ENCODE results near the gene LRCOL1. TPM values are rescaled to one million over a fixed set of nuclear protein-coding genes. Genes with fewer than 3 reads are reported as not detected.

Gene LRCOL1
- total RNA-seq, 2 donors from 2014 or later, result 0.68 TPM; not detected in 1

GRCh38 chr12:132633398-132633797 is 23.0 kb upstream of the LRCOL1 start:
- H3K27ac ChIP-seq, result no peak overlapping the region
- no peaks in the 10 kb centered on the region for H3K4me1 ChIP-seq (replicated peaks)
- H3K4me3 ChIP-seq, result no peak overlapping the region
- H3K36me3 ChIP-seq, result peaks cover 6 to 12% of the 10 kb centered on the region in 2 donors
- DNase-seq (ENCODE audit: low spot score), result no peak
- intact Hi-C loops (cut with DNase I), result no loop called here
- TF ChIP-seq CTCF (IDR thresholded peaks at IDR 0.05) (no peak), POLR2AphosphoS5 (IDR thresholded peaks at IDR 0.05) (no peak), POLR2A (IDR thresholded peaks at IDR 0.05) (no peak)
- no peaks in the 10 kb centered on the region for H3K27me3 ChIP-seq (replicated peaks; ENCODE audit: insufficient read depth)
- WGBS, result 98% methylated on average over 8 of the region's 8 CpGs
- no peaks in the 10 kb centered on the region for H3K9me3 ChIP-seq

GRCh38 chr12:132632521-132633228 is 22.3 kb upstream of the LRCOL1 start:
- Histone ChIP-seq H3K4me3 (no peak overlapping the region), H3K27ac (no peak overlapping the region), H3K36me3 (peaks cover 3 to 12% of the 10 kb centered on the region in 2 donors), H3K9me3 (no peaks in the 10 kb centered on the region), H3K27me3 (replicated peaks; ENCODE audit: insufficient read depth) (no peaks in the 10 kb centered on the region), H3K4me1 (replicated peaks) (no peaks in the 10 kb centered on the region)
- 81% methylated on average over 17 of the region's 17 CpGs for WGBS
- TF ChIP-seq CTCF (IDR thresholded peaks at IDR 0.05), result no peak
- TF ChIP-seq POLR2A (IDR thresholded peaks at IDR 0.05), result no peak
- TF ChIP-seq POLR2AphosphoS5 (IDR thresholded peaks at IDR 0.05), result no peak
- DNase-seq (ENCODE audit: low spot score), result no peak
- intact Hi-C loops (cut with DNase I), result no loop called here

DNA sequence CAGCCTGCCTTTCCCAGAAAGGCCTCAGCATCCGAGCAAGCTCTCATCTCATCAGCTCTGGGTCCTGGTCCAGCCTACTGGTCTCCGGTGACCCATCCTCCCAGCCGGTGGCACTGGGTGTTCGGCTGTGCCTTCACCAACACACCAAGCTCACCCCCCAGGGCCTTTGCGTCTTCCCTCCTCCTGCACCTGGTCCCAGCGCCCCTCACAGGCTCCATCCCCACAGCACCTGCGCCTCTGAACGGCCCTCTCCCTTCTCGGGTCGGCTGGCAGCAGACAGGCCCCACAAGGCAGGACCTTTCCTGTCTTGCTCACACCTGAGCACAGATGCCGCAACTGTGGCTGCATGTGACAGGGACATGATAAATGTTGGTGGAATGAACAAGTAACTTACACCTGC is 21.3 kb upstream of the LRCOL1 start:
- intact Hi-C loops (cut with DNase I), result no loop called here
- WGBS, result 89% methylated on average over 11 of the region's 11 CpGs

GRCh38 chr12:132630672-132631071 is 20.3 kb upstream of the LRCOL1 start:
- no peak for DNase-seq (ENCODE audit: low spot score)
- H3K9me3 ChIP-seq, result no peaks in the 10 kb centered on the region
- peaks cover 0 to 10% of the 10 kb centered on the region in 2 donors for H3K36me3 ChIP-seq
- no peaks in the 10 kb centered on the region for H3K4me1 ChIP-seq (replicated peaks)
- no peak overlapping the region for H3K27ac ChIP-seq
- no peak for TF ChIP-seq POLR2AphosphoS5 (IDR thresholded peaks at IDR 0.05)
- 91% methylated on average over 6 of the region's 6 CpGs for WGBS
- H3K27me3 ChIP-seq (replicated peaks; ENCODE audit: insufficient read depth), result no peaks in the 10 kb centered on the region
- intact Hi-C loops (cut with DNase I), result no loop called here
- H3K4me3 ChIP-seq, result no peak overlapping the region

More for the DNA sequence above, 21.3 kb upstream of the LRCOL1 start:
- Histone ChIP-seq H3K27me3 (replicated peaks; ENCODE audit: insufficient read depth) (no peaks in the 10 kb centered on the region), H3K36me3 (peaks cover 0 to 10% of the 10 kb centered on the region in 2 donors), H3K27ac (no peak overlapping the region), H3K4me3 (no peak overlapping the region), H3K9me3 (no peaks in the 10 kb centered on the region), H3K4me1 (replicated peaks) (no peaks in the 10 kb centered on the region)
- no peak for TF ChIP-seq POLR2AphosphoS5 (IDR thresholded peaks at IDR 0.05)
- no peak for TF ChIP-seq POLR2A (IDR thresholded peaks at IDR 0.05)
- TF ChIP-seq CTCF (IDR thresholded peaks at IDR 0.05), result no peak
- DNase-seq (ENCODE audit: low spot score), result no peak

DNA sequence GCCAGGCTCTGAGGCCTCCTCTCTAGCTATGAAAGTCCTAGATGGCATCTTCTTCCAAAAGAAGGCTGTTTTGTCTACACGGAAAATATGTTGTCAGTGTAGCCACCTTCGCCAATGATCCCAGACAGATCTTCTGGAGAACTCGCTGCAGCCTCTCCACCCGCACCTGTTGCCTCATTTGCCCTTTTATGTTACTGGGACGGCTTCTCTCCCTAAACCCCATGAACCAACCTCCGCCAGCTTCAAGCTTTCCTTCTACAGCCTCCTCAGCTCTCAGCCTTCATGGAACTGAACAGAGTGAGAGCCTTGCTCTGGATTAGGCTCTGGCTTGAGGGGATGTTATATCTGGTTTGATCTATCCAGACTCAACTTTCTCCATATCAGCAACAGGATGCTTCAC is 18.9 kb upstream of the LRCOL1 start:
- no peak for DNase-seq (ENCODE audit: low spot score)
- WGBS, result 97% methylated on average over 6 of the region's 6 CpGs
- peaks cover 0 to 10% of the 10 kb centered on the region in 2 donors for H3K36me3 ChIP-seq
- TF ChIP-seq POLR2A (IDR thresholded peaks at IDR 0.05) (no peak), CTCF (IDR thresholded peaks at IDR 0.05) (no peak), POLR2AphosphoS5 (IDR thresholded peaks at IDR 0.05) (no peak)
- no peaks in the 10 kb centered on the region for H3K9me3 ChIP-seq
- H3K4me3 ChIP-seq, result no peak overlapping the region
- H3K27ac ChIP-seq, result no peak overlapping the region
- no peaks in the 10 kb centered on the region for H3K27me3 ChIP-seq (replicated peaks; ENCODE audit: insufficient read depth)
- intact Hi-C loops (cut with DNase I), result no loop called here
- no peaks in the 10 kb centered on the region for H3K4me1 ChIP-seq (replicated peaks)

Measured in prostate gland (tissue), 2 donors.